Dedifferentiated amniotic fluid mesenchymal stem cell (primary cell): ENCODE measurements around the gene EXOC4.
"Not testable (repeated sequence)": the region's sequence is repeated elsewhere in the genome, so short reads cannot be mapped to it uniquely, and the experiment has no call there.

ENCODE experiments used
- DNase-seq: peaks from one replicate; pipeline ENCODE4 v3.0.0-alpha.2; 2016; ENCODE audit errors: extremely low spot score

Gene EXOC4

DNA sequence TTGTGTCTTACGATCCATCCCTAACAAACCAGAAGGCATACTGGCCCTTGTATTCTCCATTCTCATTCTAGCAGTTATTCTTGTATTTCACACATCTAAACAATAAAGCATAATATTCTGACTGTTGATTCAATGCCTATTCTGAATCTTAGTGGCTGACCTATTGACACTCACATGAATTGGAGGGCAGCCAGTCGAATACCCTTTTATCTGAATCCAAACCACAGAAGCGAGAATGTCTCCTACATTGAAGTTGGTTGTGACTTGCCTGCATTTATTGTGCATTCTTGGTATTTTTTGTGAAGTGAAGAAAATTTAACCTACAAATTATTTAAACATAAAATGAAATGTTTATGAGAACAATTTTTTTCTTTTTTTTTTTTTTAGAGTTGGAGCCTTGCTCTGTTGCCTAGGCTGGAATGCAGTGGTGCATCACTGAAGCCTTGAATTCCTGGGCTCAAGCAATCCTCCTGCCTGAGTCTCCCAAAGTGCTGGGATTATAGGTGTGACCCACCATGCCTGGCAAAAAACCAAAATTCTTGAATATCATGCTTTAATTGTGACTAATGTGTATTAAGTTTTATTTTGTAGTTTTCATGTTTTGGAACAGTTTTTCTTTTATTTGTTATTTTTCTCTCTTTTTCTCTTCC, 22.7 kb downstream of the EXOC4 start:
- DNase-seq: no peak

DNA sequence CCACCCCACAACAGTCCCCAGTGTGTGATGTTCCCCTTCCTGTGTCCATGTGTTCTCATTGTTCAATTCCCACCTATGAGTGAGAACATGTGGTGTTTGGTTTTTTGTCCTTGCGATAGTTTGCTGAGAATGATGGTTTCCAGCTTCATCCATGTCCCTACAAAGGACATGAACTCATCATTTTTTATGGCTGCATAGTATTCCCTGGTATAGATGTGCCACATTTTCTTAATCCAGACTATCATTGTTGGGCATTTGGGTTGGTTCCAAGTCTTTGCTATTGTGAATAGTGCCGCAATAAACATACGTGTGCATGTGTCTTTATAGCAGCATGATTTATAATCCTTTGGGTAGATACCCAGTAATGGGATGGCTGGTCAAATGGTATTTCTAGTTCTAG, 26.1 kb downstream of the EXOC4 start:
- DNase-seq: not testable (repeated sequence)

- no peak for DNase-seq
Measured at GRCh38 chr7:133282094-133282493, 29.2 kb downstream of the EXOC4 start.

DNA sequence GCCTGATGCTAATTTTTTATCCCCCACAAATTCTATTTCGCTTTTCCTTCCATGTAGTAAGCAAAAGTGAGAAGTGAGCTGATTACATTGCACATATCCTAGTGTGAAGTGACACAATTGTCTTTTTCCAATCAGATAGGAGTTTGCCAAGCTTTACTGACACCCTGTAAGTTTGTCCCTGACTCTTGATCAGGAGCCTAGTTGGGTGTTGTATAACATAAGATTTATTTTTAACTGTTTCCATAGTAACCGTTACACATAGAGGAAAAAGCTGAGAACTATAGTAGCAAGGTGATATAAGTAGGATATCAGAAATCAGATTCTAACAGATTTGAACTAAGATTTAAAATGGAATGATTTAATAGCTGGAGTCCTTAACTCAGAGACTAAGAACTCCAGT, 31.2 kb downstream of the EXOC4 start:
- DNase-seq: no peak

GRCh38 chr7:133288970-133289369, 36.1 kb downstream of the EXOC4 start:
- no peak for DNase-seq

DNA sequence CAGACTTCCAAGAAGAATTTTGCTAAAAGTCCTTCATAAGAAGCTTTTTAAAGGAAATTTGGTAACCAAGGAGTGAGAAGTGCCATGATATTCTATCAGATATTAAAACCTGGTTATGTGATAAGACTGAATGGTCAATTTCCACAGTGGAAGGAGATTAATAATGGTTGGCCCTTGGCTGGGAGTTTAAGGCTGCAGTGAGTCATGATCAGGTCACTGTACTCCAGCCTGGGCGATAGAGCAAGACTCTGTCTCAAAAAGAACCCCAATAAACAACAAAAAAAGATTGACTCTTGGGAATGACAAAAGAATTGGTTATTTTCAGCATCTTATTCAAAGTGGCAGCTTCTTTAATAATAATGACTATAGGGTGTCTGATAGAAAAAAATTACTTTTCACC, 37.2 kb downstream of the EXOC4 start:
- no peak for DNase-seq

DNA sequence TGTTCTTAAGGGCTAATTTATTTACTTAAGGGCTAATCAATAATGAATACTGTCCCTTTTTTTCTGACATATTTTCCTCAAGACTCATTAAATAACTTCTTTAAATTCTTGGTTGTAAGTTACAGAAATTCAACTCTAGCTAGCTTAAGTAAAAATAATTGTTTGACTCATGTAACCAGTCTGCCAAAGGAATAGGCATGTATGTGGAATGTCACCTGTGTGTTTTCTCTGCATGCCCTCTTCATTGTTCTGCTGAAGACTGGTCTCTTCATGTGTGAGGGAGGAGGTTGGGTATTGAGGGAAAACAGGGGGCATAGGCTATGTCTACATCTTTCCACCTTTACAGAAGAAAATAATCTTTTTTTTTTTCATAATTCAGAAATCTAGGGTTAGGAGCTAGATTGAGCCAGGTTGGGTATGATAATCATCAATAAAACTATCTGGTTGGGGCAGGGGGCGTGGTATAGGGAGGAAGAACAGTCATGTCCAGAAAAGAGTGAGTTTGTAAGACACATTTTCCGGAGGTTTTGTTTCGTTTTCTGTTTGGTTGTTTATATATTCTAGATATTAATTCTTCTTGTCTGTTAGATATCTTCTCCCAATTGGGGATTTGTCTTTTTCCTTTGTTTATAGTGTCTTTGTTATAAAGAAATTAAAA, 37.9 kb downstream of the EXOC4 start:
- no peak for DNase-seq

- DNase-seq: no peak
Measured at GRCh38 chr7:133292631-133293030, 39.8 kb downstream of the EXOC4 start.

DNA sequence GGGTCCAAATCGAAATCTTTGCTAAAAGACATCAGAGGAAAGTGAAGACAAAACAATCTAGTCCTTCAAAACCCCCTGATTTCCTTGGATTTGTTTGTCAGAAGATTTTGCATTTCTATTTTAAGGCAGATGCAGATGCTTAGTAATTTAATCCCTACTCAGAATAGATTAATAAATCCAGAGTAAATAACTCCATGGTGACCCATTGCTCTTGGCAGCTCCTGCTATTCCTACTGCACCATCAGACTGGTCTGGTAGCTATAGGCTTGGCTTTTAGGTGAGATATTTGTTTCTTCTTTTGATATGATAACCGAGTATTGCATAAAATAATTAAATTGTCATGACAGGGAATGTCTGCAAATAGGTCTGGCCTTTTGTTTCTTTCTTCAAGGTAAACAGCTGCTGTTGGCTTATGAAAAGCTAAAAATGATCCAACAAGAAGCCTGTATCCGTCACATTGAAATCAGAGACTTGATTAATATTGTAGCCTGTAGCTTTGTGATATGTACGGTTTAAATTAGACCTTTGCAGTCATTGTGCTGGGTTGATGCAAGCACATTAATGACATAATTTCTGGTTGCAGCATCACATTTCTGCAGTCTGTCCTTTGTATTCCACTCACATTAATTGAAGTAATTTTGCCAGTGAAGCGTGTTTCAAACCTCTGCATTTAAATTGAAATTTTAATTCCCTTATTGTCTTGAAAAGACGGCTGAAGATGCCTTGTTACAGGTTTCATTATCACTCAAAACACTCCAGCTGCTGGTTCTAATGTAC, 40.7 kb downstream of the EXOC4 start:
- DNase-seq: no peak

GRCh38 chr7:133294234-133294633, 41.4 kb downstream of the EXOC4 start:
- DNase-seq: no peak

GRCh38 chr7:133295484-133295883, 42.6 kb downstream of the EXOC4 start:
- DNase-seq: no peak

GRCh38 chr7:133297093-133297492, 44.2 kb downstream of the EXOC4 start:
- no peak for DNase-seq

DNA sequence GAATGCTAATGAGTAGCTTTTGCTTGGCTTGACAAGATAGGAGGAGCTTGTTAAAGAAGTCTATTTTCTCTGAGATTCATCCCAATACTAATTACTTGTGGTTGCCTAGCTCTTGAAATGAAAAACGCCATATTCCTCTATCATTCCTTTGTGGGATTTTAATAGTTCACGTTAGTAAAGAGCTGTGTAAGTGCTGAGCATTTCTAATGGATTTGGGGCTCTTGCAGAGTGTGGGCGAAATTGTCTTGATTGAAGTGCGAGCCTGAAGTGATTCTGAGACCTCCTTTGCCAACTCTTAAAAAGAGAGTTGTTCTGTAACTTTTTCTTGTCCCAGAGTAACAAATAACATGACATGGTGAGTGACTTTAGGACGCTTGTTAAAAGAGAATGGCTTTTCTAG, 45.2 kb downstream of the EXOC4 start:
- no peak for DNase-seq

DNA sequence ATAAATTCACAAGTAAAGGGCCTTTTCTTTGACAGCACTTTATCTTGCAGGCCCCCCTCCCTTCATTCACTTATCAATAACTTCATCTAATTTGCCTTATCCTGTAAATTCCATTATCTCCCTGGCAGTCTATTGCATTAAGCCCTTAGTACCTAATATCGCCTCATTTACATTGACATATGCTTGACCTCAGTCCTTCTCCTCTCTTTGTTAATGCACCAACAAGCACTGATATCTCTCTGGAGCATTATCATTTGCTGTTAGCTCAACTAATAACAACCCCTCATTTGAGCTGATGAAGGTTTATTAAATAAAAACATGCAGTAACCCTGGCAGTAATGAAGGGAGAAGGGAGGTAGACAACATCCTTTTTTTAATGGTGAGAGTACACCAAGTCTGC, 46.8 kb downstream of the EXOC4 start:
- no peak for DNase-seq

- DNase-seq: no peak
Measured at GRCh38 chr7:133300088-133300487, 47.2 kb downstream of the EXOC4 start.

GRCh38 chr7:133300811-133301210, 47.9 kb downstream of the EXOC4 start:
- DNase-seq: no peak

- no peak for DNase-seq
Measured at GRCh38 chr7:133301444-133301843, 48.6 kb downstream of the EXOC4 start.

DNA sequence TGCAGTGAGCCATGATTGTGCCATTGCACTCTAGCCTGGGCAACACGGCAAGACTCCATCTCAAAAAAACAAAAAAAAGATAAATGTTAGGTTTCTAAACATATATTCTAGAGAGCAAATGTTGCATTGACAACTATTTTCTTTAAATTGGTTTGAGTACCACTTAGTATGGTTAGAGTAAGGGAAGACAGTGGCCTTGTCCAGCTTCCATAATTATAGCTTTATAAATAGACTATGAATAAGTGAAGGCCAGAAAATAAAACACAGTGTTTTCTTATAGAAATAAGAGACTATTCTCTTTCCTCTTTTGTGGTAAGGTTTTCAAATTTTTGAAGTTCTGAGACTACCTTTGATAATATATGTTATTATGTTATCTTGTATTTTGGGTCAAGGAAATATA, 50.5 kb downstream of the EXOC4 start:
- no peak for DNase-seq

DNA sequence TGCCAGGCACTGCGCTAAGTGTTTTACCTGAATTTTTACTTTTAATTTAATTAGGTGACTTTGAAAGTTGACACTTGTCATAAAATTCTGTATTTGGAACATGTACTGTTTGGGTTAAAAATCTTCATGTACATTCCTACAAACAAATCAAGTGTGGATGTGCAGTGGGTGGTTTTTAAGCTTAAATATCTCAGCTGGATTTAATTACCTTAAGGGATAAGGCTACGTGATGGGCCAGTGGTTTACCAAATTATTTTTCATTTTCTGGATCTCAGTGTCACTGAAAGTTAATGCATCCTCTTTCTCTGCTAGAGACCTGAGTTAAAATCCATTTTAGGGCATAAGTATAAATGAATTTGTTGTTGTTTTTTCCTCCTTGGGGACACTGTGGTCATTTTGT, 51.1 kb downstream of the EXOC4 start:
- DNase-seq: no peak

DNA sequence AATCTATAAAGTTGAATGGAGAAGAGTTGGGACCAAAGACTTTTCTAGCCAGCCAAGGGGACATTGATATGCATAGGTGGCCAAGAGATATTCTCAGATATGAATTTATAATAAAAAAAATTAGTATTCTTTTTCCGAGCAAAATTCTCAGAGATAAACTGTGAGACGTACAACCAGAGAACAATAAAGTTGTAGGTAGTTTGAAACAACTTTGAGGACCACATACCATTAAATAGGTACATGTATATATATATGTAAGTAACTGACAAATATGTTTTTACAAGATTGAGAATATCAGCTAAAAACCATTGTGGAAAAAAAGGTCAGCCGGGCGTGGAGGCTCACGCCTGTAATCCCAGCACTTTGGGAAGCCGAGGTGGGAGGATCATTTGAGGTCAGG, 56.5 kb downstream of the EXOC4 start:
- no peak for DNase-seq

- DNase-seq: no peak
Measured at GRCh38 chr7:133310232-133310862, 57.5 kb downstream of the EXOC4 start.

DNA sequence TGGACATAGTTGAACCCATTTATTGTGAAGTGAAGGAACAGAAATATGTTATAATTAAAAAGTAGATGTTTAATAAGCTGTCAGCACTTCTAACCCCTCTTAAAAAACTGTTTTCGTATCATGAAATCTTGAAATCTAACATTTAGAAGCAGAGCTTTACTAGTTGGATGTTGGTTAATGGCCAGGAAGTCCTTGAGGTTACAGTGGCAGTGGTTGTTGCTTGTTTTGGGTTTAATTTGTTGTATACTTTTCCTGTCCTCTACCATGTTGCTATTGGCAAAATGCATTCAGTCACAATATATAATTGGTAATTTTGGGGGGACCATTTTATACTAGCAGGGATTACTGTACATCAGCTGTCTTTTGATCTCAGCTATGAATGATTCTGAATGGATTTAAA, 60.7 kb downstream of the EXOC4 start:
- no peak for DNase-seq

- no peak for DNase-seq
Measured at GRCh38 chr7:133314084-133314483, 61.2 kb downstream of the EXOC4 start.
